GM19455 (cell line): ENCODE results near the gene NRP2.

Experiments used
- ATAC-seq: cut with Tn5 transposase; IDR thresholded peaks from one replicate; pipeline ENCODE4 v1.9.1; 2021; ENCODE audit not compliant: unreplicated experiment

NRP2 gene

GRCh38 chr2:205770577-205770976 is 88.3 kb downstream of the NRP2 start:
- no peak for ATAC-seq

GRCh38 chr2:205771031-205771430 is 88.7 kb downstream of the NRP2 start:
- ATAC-seq, result no peak

- no peak for ATAC-seq
Observed at GRCh38 chr2:205771666-205772065, 89.4 kb downstream of the NRP2 start.

- no peak for ATAC-seq
Observed at GRCh38 chr2:205772983-205773382, 90.7 kb downstream of the NRP2 start.

- ATAC-seq, result no peak
Observed at GRCh38 chr2:205773989-205774388, 91.7 kb downstream of the NRP2 start.

- no peak for ATAC-seq
Observed at GRCh38 chr2:205775097-205775877, 93.0 kb downstream of the NRP2 start.

- ATAC-seq, result no peak
Observed at GRCh38 chr2:205776139-205776538, 93.8 kb downstream of the NRP2 start.

GRCh38 chr2:205776720-205777119 is 94.4 kb downstream of the NRP2 start:
- ATAC-seq, result no peak

GRCh38 chr2:205778356-205778755 is 96.1 kb downstream of the NRP2 start:
- no peak for ATAC-seq

GRCh38 chr2:205780645-205781044 is 98.3 kb downstream of the NRP2 start:
- ATAC-seq, result no peak

- ATAC-seq, result no peak
Observed at GRCh38 chr2:205781244-205781931, 99.1 kb downstream of the NRP2 start.

- no peak for ATAC-seq
Observed at GRCh38 chr2:205782941-205783340, 100.6 kb downstream of the NRP2 start.

GRCh38 chr2:205783872-205784499 is 101.7 kb downstream of the NRP2 start:
- ATAC-seq, result no peak

GRCh38 chr2:205785507-205786260 is 103.4 kb downstream of the NRP2 start:
- no peak for ATAC-seq

- no peak for ATAC-seq
Observed at GRCh38 chr2:205786976-205787375, 104.7 kb downstream of the NRP2 start.

- no peak for ATAC-seq
Observed at GRCh38 chr2:205787761-205788160, 105.5 kb downstream of the NRP2 start.

- ATAC-seq, result no peak
Observed at GRCh38 chr2:205789906-205790305, 107.6 kb downstream of the NRP2 start.

- no peak for ATAC-seq
Observed at GRCh38 chr2:205792908-205793307, 110.6 kb downstream of the NRP2 start.

GRCh38 chr2:205796805-205797313 is 114.6 kb downstream of the NRP2 start:
- ATAC-seq, result no peak

GRCh38 chr2:205797866-205798265 is 115.6 kb downstream of the NRP2 start:
- no peak for ATAC-seq

- no peak for ATAC-seq
Observed at GRCh38 chr2:205800224-205800623, 117.9 kb downstream of the NRP2 start.
